Stimulated activated naive B cell treated with anti-CD40 and anti-IgM and Interleukin-4, amounts not matched to agents 10 μg/mL and 1 μg/mL and 100 μg/mL, for 72 hours (primary cell): Measurements from ENCODE around the gene ARHGAP28.
"Not testable (repeated sequence)": the region's sequence is repeated elsewhere in the genome, so short reads cannot be mapped to it uniquely, and the experiment has no call there.

ENCODE experiments used
- ATAC-seq, 2 donors: fragments of 150-1000 bp; cut with Tn5 transposase; replicated peaks; 2 replicates each; pipeline ENCODE4 v1.10.0; 2021; ENCODE audit warnings: moderate library complexity in 1 of 2
- DNase-seq: peaks from one replicate; pipeline ENCODE4 v3.0.0; 2021
- H3K27ac Mint-ChIP-seq: one replicate; pipeline ENCODE4 v1.8.0; 2022; ENCODE audit warnings: mild to moderate bottlenecking, mixed read lengths
- H3K27me3 Mint-ChIP-seq, 2 donors: one replicate each; pipeline ENCODE4 v1.8.0; 2022; ENCODE audit warnings: mixed read lengths in 2 of 2
- H3K36me3 Mint-ChIP-seq, 2 donors: one replicate each; pipeline ENCODE4 v1.8.0; 2022; ENCODE audit warnings: mixed read lengths in 2 of 2, mild to moderate bottlenecking in 1 of 2
- H3K4me1 Mint-ChIP-seq, 2 donors: one replicate each; pipeline ENCODE4 v1.8.0; 2022; ENCODE audit warnings: mixed read lengths in 2 of 2, mild to moderate bottlenecking in 1 of 2
- H3K4me3 Mint-ChIP-seq, 2 donors: one replicate each; pipeline ENCODE4 v1.8.0; 2022; ENCODE audit warnings: mild to moderate bottlenecking in 2 of 2, mixed read lengths in 2 of 2, moderate library complexity in 1 of 2
- H3K9me3 Mint-ChIP-seq, 2 donors: one replicate each; pipeline ENCODE4 v1.8.0; 2022; ENCODE audit warnings: mixed read lengths in 2 of 2, mild to moderate bottlenecking in 1 of 2

ARHGAP28 gene

DNA sequence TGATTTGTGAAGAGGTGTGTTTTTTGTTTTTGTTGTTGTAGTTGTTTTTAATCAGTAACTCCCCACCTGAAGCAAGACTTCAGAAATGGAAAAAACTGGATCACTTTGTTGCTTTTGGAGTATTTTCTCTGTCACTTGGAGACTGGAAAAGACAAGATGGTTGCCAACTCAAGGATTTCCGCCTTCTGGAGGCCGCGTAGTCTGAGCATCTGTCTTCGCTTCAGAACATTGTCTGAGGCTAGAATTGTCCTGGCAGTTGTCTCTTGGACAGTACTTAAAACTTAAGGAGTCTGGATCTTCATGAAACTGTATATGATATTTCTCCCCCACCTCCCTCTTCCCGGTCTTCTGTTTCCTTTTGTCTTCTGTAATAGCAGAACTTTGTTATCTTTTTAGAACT lies 67.7 kb downstream of the ARHGAP28 start:
- H3K27me3 Mint-ChIP-seq = no peaks in the 10 kb centered on the region
- H3K4me1 Mint-ChIP-seq = no peaks in the 10 kb centered on the region
- no peaks in the 10 kb centered on the region for H3K36me3 Mint-ChIP-seq
- H3K4me3 Mint-ChIP-seq = no peak overlapping the region
- no peak for DNase-seq
- H3K27ac Mint-ChIP-seq = no peak overlapping the region
- H3K9me3 Mint-ChIP-seq = peaks cover 6 to 7% of the 10 kb centered on the region in 2 donors
- no peak for ATAC-seq

- H3K4me1 Mint-ChIP-seq = no peaks in the 10 kb centered on the region
- no peak overlapping the region for H3K4me3 Mint-ChIP-seq
- peaks cover 7% of the 10 kb centered on the region in 2 donors for H3K9me3 Mint-ChIP-seq
Measured at GRCh38 chr18:6798896-6799295, 69.4 kb downstream of the ARHGAP28 start.

GRCh38 chr18:6800309-6800708 lies 70.8 kb downstream of the ARHGAP28 start:
- not testable (repeated sequence) for H3K4me3 Mint-ChIP-seq, ATAC-seq, H3K4me1 Mint-ChIP-seq, DNase-seq, H3K27ac Mint-ChIP-seq, H3K36me3 Mint-ChIP-seq, H3K9me3 Mint-ChIP-seq, H3K27me3 Mint-ChIP-seq

More at GRCh38 chr18:6798896-6799295, 69.4 kb downstream of the ARHGAP28 start:
- Mint-ChIP-seq H3K27me3 (no peaks in the 10 kb centered on the region), H3K27ac (no peak overlapping the region), H3K36me3 (no peaks in the 10 kb centered on the region)
- ATAC-seq = no peak
- no peak for DNase-seq

- no peaks in the 10 kb centered on the region for H3K36me3 Mint-ChIP-seq
- no peak for ATAC-seq
- no peak overlapping the region for H3K4me3 Mint-ChIP-seq
- peaks cover 0 to 5% of the 10 kb centered on the region in 2 donors for H3K27me3 Mint-ChIP-seq
- no peak overlapping the region for H3K27ac Mint-ChIP-seq
- H3K4me1 Mint-ChIP-seq = no peaks in the 10 kb centered on the region
- H3K9me3 Mint-ChIP-seq = peaks cover 4 to 7% of the 10 kb centered on the region in 2 donors
- DNase-seq = no peak
Measured at GRCh38 chr18:6807515-6808257, 78.2 kb downstream of the ARHGAP28 start.

DNA sequence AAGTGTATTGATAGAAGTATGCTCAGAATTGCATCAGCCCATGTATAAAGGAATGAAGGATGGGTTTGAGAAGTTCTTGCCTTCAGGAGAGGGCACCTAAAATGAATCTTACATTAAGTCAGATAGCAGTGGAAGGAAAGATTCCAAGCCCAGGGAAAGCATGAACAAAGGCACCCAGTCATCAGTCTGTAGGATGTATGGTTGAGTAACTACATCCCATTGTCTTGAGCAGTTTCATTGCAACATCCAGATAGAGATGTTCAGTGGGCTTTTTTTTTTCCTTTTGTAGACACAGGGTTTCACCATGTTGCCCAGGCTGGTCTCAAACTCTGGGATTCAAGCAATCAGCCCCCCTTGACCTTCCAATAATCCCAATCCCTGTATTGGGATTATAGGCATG lies 80.7 kb downstream of the ARHGAP28 start:
- peaks cover 4 to 7% of the 10 kb centered on the region in 2 donors for H3K9me3 Mint-ChIP-seq
- no peak for DNase-seq

GRCh38 chr18:6811816-6812215 lies 82.3 kb downstream of the ARHGAP28 start:
- DNase-seq (no peak), ATAC-seq (no peak)
- peaks cover 4 to 7% of the 10 kb centered on the region in 2 donors for H3K9me3 Mint-ChIP-seq
- peaks cover 0 to 5% of the 10 kb centered on the region in 2 donors for H3K27me3 Mint-ChIP-seq
- H3K27ac Mint-ChIP-seq = no peak overlapping the region
- no peaks in the 10 kb centered on the region for H3K36me3 Mint-ChIP-seq
- no peak overlapping the region for H3K4me3 Mint-ChIP-seq
- H3K4me1 Mint-ChIP-seq = no peaks in the 10 kb centered on the region

More for the DNA sequence above, 80.7 kb downstream of the ARHGAP28 start:
- H3K4me3 Mint-ChIP-seq = no peak overlapping the region
- no peak overlapping the region for H3K27ac Mint-ChIP-seq
- peaks cover 0 to 5% of the 10 kb centered on the region in 2 donors for H3K27me3 Mint-ChIP-seq
- H3K4me1 Mint-ChIP-seq = no peaks in the 10 kb centered on the region
- H3K36me3 Mint-ChIP-seq = no peaks in the 10 kb centered on the region
- ATAC-seq = no peak

DNA sequence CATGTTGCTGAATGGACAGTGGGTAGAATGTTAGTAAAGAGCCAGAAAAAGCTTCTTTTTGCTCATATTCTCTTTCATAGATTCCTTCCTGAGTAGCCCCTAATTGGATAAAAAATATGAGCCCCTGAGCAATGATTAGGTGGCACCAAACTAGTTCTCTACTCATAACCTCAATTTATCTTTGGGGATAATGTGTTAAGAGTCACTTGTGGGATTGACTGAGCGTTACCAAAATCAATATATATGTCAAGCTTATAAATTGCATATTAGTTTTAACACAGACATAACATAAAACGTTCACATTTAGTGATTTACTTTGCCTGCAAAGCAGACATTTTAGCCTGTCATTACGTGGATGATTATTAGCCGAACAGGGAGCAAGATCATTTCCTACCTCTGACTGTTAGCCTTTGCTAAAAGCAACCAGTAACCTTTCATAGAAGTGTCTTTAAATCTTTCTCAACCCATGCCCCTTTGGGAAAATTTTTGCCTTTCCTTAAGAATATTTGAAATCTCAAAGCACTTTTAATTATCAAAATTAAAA lies 85.4 kb downstream of the ARHGAP28 start:
- H3K9me3 Mint-ChIP-seq = no peaks in the 10 kb centered on the region
- no peaks in the 10 kb centered on the region for H3K36me3 Mint-ChIP-seq
- H3K27me3 Mint-ChIP-seq = no peaks in the 10 kb centered on the region
- ATAC-seq (no peak), DNase-seq (no peak)
- H3K27ac Mint-ChIP-seq = no peak overlapping the region
- H3K4me1 Mint-ChIP-seq = no peaks in the 10 kb centered on the region
- no peak overlapping the region for H3K4me3 Mint-ChIP-seq

DNA sequence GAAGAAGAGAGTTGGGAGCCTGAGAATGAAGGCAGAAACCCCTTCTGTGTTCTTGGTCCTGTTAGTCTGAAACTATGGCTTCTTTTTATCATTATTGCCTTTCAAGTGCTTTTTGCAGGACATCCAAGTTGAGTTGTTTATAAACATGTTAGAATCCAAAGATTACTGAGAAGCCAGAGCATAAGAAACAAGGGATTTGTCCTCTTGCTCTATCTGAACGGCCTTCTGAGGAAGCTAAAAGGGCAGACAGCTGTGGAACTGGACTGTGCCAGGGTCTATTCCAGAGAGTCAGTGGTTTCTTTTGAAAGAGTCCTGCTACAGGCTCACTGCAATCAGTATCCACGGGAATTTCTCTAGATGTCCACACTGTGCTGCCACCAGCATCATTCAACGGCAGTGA lies 86.6 kb downstream of the ARHGAP28 start:
- H3K4me1 Mint-ChIP-seq = no peaks in the 10 kb centered on the region
- no peaks in the 10 kb centered on the region for H3K36me3 Mint-ChIP-seq
- no peak overlapping the region for H3K4me3 Mint-ChIP-seq
- no peaks in the 10 kb centered on the region for H3K27me3 Mint-ChIP-seq
- no peaks in the 10 kb centered on the region for H3K9me3 Mint-ChIP-seq
- ATAC-seq (no peak), DNase-seq (no peak)
- no peak overlapping the region for H3K27ac Mint-ChIP-seq

- H3K4me3 Mint-ChIP-seq = no peak overlapping the region
- H3K27ac Mint-ChIP-seq = no peak overlapping the region
Measured at GRCh38 chr18:6819332-6819731, 89.8 kb downstream of the ARHGAP28 start.

DNA sequence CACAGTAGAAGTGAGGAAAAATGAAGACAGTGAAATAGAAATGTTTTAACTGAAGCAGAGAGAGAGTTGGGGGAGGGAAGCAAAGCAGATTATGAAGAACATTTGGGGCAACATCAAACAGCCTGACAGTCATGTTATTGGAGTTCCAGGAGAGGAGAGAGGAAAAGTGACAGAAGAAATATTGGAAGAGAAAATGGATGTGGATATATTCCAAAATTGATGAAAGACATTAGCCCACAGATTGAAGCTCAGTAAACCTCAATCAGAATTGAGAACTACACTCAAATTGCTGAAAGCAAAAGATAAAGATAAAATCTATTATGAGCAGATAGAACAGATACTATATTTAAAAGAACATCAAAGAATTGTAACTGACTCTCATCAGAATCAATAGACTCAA lies 90.8 kb downstream of the ARHGAP28 start:
- DNase-seq (no peak), ATAC-seq (no peak)
- Mint-ChIP-seq H3K27me3 (no peaks in the 10 kb centered on the region), H3K4me3 (no peak overlapping the region), H3K27ac (no peak overlapping the region), H3K36me3 (no peaks in the 10 kb centered on the region), H3K4me1 (no peaks in the 10 kb centered on the region), H3K9me3 (no peaks in the 10 kb centered on the region)

More at GRCh38 chr18:6819332-6819731, 89.8 kb downstream of the ARHGAP28 start:
- no peaks in the 10 kb centered on the region for H3K9me3 Mint-ChIP-seq
- no peak for ATAC-seq
- no peaks in the 10 kb centered on the region for H3K36me3 Mint-ChIP-seq
- no peaks in the 10 kb centered on the region for H3K4me1 Mint-ChIP-seq
- no peaks in the 10 kb centered on the region for H3K27me3 Mint-ChIP-seq
- DNase-seq = no peak

DNA sequence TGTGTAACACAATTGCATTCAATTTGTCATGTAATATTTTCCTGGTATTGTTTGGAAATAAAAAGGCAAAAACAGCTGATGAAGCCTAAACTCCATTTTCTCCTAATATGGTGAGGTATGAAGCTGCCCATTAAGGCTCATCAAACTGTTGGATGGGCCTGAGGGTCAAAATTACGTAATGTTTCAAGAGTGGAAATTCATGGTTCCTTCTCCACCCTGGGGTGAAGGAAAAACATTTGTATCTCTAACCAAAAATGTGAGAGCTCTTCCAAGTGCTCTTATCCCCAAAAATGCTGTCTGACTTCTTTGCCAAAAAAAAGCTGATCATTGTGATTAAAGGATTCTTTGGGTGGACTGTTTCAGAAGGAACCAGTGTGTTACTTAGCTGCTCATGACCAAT lies 91.8 kb downstream of the ARHGAP28 start:
- H3K9me3 Mint-ChIP-seq = no peaks in the 10 kb centered on the region
- no peak overlapping the region for H3K27ac Mint-ChIP-seq
- H3K4me1 Mint-ChIP-seq = no peaks in the 10 kb centered on the region

DNA sequence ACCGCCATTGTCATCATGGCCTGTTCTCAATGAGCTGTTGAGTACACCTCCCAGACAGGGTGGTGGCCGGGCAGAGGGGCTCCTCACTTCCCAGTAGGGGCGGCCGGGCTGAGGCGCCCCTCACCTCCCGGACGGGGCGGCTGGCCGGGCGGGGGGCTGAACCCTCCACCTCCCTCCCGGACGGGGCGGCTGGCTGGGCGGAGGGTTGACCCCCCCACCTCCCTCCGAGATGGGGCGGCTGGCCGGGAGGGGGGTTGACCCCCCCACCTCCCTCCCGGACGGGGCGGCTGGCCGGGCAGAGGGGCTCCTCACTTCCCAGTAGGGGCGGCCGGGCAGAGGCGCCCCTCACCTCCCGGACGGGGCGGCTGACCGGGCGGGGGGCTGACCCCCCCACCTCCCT lies 97.6 kb downstream of the ARHGAP28 start:
- H3K4me1 Mint-ChIP-seq, ATAC-seq, H3K9me3 Mint-ChIP-seq, H3K27me3 Mint-ChIP-seq, H3K4me3 Mint-ChIP-seq, H3K36me3 Mint-ChIP-seq, H3K27ac Mint-ChIP-seq, DNase-seq: not testable (repeated sequence)

More for the DNA sequence above, 91.8 kb downstream of the ARHGAP28 start:
- no peak overlapping the region for H3K4me3 Mint-ChIP-seq
- no peak for ATAC-seq
- no peaks in the 10 kb centered on the region for H3K36me3 Mint-ChIP-seq
- no peaks in the 10 kb centered on the region for H3K27me3 Mint-ChIP-seq
- DNase-seq = no peak

GRCh38 chr18:6827566-6827965 lies 98.0 kb downstream of the ARHGAP28 start:
- H3K4me3 Mint-ChIP-seq, H3K9me3 Mint-ChIP-seq: not testable (repeated sequence)

DNA sequence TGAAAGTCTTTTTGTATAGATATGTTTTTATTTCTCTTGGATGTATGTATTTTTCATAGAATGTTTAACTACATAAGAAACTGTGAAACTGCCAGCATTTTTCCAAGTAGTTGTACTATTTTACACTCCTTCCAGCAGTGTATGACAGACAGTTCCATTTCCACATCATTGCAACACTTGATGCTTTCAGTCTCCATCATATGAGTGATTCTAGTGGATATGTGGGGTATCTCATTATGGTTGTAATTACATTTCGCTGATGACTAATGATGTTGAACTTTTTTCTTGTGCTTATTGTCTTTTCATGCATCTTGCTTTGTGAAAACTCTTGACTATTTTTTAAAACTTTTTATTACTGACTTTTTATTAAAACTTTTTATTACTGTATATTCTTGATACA lies 101.4 kb downstream of the ARHGAP28 start:
- Mint-ChIP-seq H3K4me3 (no peak overlapping the region), H3K9me3 (peaks cover 5 to 7% of the 10 kb centered on the region in 2 donors), H3K27me3 (no peaks in the 10 kb centered on the region), H3K27ac (no peak overlapping the region), H3K4me1 (no peaks in the 10 kb centered on the region), H3K36me3 (no peaks in the 10 kb centered on the region)
- ATAC-seq (no peak), DNase-seq (no peak)

More at GRCh38 chr18:6827566-6827965, 98.0 kb downstream of the ARHGAP28 start:
- H3K27ac Mint-ChIP-seq, DNase-seq, ATAC-seq, H3K4me1 Mint-ChIP-seq, H3K36me3 Mint-ChIP-seq, H3K27me3 Mint-ChIP-seq: not testable (repeated sequence)

DNA sequence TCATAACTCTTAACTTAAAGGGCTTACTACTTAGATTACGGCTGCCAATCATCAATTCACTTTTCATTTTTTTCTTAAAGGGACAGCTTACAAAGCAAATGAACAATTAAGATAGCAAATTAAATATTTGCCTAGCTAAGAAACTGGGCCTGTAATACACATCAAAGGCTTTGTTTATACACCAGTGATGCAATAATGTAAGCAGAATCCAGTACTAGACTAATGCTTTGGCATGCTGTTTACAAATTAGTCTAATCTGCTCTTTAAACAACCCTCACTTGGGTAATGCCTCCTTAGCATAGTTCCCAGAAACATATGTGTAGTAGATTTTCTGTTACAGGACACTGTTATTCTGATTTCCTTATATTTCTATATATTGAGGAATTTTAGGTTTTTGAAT lies 105.8 kb downstream of the ARHGAP28 start:
- H3K27ac Mint-ChIP-seq = no peak overlapping the region
- DNase-seq (no peak), ATAC-seq (no peak)

More for the DNA sequence above, 105.8 kb downstream of the ARHGAP28 start:
- Mint-ChIP-seq H3K4me3 (no peak overlapping the region), H3K4me1 (peaks cover 0 to 2% of the 10 kb centered on the region in 2 donors), H3K27me3 (no peaks in the 10 kb centered on the region), H3K36me3 (no peaks in the 10 kb centered on the region), H3K9me3 (peaks cover 5 to 8% of the 10 kb centered on the region in 2 donors)
